PFSK-1 (cell line): Measurements from ENCODE around the gene JMJD1C.

ENCODE experiments used
- FOXP2 ChIP-seq: optimal IDR thresholded peaks from 2 replicates; pipeline ENCODE3; 2011; ENCODE audit warnings: borderline replicate concordance, control low read depth, inconsistent platforms; ENCODE audit not compliant: insufficient read depth; ENCODE audit errors: extremely low read length, extremely low read depth
- POLR2AphosphoS5 ChIP-seq: IDR thresholded peaks from 2 replicates; pipeline ENCODE4 v1.6.1; 2012; ENCODE audit warnings: low read depth, mild to moderate bottlenecking, control low read depth, low read length, moderate library complexity
- REST ChIP-seq, 2 experiments: IDR thresholded peaks; 2 replicates each; pipeline versions ENCODE4 v1.6.1 to v1.8.0; 2011 to 2012; ENCODE audit warnings: low read depth in 2 of 2, low read length in 2 of 2, control low read depth in 1 of 2, inconsistent platforms in 1 of 2, mild to moderate bottlenecking in 1 of 2, moderate library complexity in 1 of 2; ENCODE audit not compliant: insufficient read depth in 1 of 2
- SIN3A ChIP-seq: IDR thresholded peaks from 2 replicates; pipeline ENCODE4 v1.6.1; 2012; ENCODE audit warnings: mild to moderate bottlenecking, low read length, moderate library complexity, borderline replicate concordance; ENCODE audit not compliant: insufficient read depth
- TAF1 ChIP-seq: IDR thresholded peaks from 2 replicates; pipeline ENCODE4 v1.6.1; 2012; ENCODE audit warnings: low read length, control low read depth, borderline replicate concordance; ENCODE audit not compliant: insufficient read depth

Gene JMJD1C

DNA sequence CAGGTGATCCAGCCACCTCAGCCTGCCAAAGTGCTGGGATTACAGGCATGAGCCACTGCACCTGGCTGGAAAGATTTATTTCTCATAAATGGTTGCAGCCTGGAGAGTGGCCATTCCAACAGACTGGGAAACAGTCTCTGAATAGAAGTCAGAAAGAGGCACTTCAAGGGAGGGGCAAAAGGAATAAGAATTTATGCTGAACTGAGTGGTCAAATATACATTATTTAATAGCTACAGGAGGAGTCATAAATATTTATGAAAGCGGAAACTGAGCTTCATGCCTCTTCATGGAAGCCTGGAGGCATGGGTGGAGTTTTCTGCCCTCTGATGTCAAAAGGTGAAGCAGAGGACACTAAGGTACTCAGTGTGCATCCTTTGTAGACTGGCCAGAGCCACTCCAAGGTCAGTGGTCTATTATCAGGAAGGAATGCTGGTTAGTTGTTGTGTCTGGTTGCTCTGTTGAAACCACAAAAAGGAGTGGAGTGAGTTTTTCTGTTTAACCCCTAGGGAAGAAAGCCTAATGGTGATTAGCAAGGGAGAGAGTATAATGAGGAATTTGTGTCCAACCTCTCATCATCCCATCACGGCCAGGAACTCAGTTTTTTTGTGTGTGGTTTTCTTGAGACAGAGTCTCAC, 341.9 kb downstream of the JMJD1C start:
- TF ChIP-seq TAF1 (no peak), POLR2AphosphoS5 (no peak), FOXP2 (no peak), SIN3A (no peak), REST (IDR thresholded peaks at IDR 0.05; ENCODE audit: insufficient read depth in 1 of 2, low read depth in 2 of 2, low read length in 2 of 2) (no peak)

- TF ChIP-seq SIN3A: no peak
- no peak for TF ChIP-seq FOXP2
- TF ChIP-seq TAF1: no peak
- TF ChIP-seq POLR2AphosphoS5: no peak
- no peak for TF ChIP-seq REST (IDR thresholded peaks at IDR 0.05; ENCODE audit: insufficient read depth in 1 of 2, low read depth in 2 of 2, low read length in 2 of 2)
Measured at GRCh38 chr10:63120554-63120953, 345.2 kb downstream of the JMJD1C start.

GRCh38 chr10:63119041-63119440, 346.7 kb downstream of the JMJD1C start:
- no peak for TF ChIP-seq POLR2AphosphoS5
- TF ChIP-seq TAF1: no peak
- no peak for TF ChIP-seq FOXP2
- no peak for TF ChIP-seq SIN3A
- TF ChIP-seq REST (IDR thresholded peaks at IDR 0.05; ENCODE audit: insufficient read depth in 1 of 2, low read depth in 2 of 2, low read length in 2 of 2): no peak
